Colon (tissue), 2 donors: ENCODE data around the gene MT1M.
"Not testable (repeated sequence)": the region's sequence is repeated elsewhere in the genome, so short reads cannot be mapped to it uniquely, and the experiment has no call there.

Experiments used
- FAIRE-seq: peaks from 2 replicates; lab custom pipeline; 2012; peaks lifted over from hg19 to GRCh38; lab: Jason Lieb, UNC
- donor health status: control.
- donor health status: control.

Gene MT1M

GRCh38 chr16:56608876-56609462 lies 23.5 kb upstream of the MT1M start:
- FAIRE-seq = no peak

GRCh38 chr16:56609463-56609921 lies 23.0 kb upstream of the MT1M start:
- no peak for FAIRE-seq

- no peak for FAIRE-seq
Measured at GRCh38 chr16:56610017-56610608, 22.3 kb upstream of the MT1M start.

- no peak for FAIRE-seq
Measured at GRCh38 chr16:56610609-56611111, 21.8 kb upstream of the MT1M start.

- FAIRE-seq = no peak
Measured at GRCh38 chr16:56611281-56611833, 21.1 kb upstream of the MT1M start.

DNA sequence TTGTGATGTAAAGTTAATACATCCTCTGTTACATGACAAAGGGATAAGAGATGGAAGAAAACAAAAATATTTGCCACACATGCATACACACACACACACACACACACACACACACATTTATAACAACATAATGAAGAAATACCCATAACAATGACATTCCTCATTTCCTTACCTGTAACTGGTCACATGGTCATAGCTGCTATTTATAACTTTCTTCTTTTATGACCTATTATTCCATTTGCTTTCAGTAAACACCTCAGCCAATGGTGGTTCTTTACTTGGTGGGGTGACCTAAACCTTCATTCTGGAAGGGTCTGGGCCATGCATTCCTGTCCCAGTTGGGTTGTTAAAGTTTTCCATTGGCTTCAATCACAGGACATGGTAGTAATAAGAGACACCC lies 18.8 kb upstream of the MT1M start:
- FAIRE-seq = no peak

DNA sequence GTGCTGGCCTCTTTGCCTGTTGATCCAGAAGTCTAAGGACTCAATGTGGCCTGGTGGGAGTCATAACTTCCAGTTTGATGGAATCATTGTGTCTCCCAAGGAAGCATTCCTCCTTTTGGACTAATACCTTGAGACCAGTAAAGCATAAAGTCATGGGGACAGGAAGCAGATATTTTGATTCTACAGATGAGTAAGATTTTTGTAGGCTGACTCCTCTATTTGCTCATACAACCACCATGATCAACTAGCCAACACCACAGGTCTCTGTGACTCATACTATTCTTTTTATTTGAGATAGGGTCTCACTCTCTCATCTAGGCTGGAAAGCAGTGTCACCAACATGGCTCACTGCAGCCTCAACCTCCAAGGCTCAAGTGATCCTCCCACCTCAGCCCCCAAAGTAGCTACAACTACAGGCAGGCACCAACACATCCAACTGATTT lies 17.9 kb upstream of the MT1M start:
- no peak for FAIRE-seq

DNA sequence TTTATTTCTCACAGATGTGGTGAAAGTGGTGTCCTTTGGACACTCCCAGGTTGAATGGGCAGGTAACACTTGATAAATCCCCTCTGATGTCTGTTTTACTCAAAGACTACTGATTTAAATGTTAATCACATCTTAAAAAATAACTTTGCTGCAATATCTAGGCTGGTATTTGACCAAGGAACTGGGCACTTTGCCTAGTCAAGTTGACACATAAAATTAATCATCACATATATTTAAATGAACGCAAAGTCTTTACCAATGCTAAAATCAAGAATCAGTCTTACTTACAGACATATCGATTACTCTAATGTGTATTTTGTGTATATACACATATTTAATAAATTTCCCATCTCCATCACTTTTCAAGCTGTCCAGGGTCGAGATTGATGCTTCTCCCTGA lies 17.1 kb upstream of the MT1M start:
- FAIRE-seq = no peak

GRCh38 chr16:56616608-56617211 lies 15.7 kb upstream of the MT1M start:
- FAIRE-seq = no peak

DNA sequence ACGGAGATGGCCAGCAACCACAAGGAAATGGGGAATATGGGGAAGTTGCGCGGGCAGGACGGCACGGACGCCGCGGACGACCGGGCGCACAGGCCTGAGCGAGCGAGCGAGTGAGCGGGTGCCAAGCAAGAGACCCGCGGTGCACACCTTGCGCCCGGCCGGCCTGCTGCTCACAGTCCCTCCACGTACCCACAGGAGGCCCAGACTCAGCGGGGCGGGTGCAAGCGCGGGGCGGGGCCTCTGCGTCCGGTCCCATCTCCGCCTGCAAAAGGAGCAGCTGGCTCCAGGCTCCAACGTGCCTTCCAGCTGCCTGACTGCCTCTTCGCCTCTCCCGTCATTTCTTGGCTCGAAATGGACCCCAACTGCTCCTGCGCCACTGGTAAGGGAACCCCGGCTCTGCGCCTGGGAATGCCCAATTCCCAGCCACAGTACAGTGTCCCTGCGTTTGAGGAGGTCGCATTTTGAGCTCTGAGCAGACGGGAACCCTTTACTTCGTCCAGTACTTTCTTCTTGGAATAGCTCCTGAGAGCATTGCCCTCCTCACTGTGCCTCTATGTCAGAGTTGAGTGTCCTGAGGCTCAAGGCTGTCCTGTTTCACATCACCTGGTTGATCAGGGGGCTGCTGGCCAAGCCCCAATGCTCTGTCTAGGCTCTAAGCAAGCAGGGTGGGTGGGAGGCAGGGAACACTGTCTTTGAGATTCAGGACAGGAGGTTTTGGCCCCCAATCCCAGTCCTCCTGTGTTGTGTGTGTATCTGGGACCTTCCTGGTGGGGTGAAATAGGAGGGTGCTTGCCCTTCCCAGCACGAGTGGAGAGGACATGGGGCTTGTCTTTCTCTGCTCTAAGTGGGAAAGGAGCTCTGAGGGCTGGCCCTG lies 15.0 kb upstream of the MT1M start:
- FAIRE-seq = no peak

GRCh38 chr16:56618138-56618537 lies 14.3 kb upstream of the MT1M start:
- FAIRE-seq = no peak

- no peak for FAIRE-seq
Measured at GRCh38 chr16:56620339-56620897, 12.0 kb upstream of the MT1M start.

GRCh38 chr16:56621665-56622445 lies 10.6 kb upstream of the MT1M start:
- not testable (repeated sequence) for FAIRE-seq

- FAIRE-seq = not testable (repeated sequence)
Measured at GRCh38 chr16:56623184-56623583, 9.3 kb upstream of the MT1M start.

DNA sequence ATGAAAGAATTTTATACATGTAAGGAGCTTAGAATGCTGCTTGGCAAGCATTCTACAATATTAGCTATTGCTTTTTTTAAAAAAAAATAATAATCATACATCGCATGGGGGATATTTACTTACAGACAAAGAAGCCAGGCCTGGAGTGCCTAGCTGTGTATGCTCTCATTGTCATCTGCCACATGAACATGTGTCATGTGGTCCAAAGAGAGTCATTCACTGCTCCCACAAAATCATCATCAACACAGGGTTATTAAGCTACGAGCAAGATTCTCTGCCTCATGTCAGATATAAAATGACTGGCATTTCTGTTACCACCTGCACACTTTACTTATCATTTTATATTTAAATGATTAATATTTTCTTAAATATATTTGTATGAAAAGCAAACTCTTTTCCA lies 8.8 kb upstream of the MT1M start:
- no peak for FAIRE-seq

DNA sequence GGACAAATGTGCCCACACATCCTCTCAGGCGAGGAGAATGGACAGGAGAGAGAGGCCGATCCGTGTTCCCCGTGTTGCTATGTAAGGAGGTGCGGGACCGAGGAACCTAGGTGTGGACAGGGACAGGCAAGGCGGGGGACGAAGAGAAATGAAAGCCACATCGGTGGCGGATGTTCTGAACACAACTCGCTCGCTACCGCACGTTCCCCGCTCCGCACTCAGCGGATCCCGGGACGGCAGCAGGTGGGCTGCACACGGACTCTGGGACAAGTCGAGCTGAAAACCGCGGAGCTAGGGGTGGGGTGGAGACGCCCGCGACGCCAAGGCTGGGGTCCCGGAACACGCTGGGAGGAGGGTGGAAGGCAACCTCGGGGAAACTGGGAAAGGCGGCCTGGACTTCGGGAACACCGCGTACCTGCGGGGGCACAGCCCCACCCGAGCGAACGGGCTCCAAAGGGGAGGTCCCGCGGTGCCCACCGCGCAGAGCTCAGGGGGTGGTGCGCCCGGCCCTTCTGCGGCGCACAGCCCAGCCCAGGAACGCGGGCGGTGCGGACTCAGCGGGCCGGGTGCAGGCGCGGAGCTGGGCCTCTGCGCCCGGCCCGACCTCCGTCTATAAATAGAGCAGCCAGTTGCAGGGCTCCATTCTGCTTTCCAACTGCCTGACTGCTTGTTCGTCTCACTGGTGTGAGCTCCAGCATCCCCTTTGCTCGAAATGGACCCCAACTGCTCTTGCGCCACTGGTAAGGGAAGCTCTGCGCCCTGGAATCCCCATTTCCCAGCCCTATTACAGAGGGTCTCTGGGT lies 7.1 kb upstream of the MT1M start, which contains the start of gene MT1E:
Gene MT1E (plus strand): TSS at position 642 of the 803 bp plus-strand sequence. CDS start 71 bp downstream, at position 713.
- no peak for FAIRE-seq

DNA sequence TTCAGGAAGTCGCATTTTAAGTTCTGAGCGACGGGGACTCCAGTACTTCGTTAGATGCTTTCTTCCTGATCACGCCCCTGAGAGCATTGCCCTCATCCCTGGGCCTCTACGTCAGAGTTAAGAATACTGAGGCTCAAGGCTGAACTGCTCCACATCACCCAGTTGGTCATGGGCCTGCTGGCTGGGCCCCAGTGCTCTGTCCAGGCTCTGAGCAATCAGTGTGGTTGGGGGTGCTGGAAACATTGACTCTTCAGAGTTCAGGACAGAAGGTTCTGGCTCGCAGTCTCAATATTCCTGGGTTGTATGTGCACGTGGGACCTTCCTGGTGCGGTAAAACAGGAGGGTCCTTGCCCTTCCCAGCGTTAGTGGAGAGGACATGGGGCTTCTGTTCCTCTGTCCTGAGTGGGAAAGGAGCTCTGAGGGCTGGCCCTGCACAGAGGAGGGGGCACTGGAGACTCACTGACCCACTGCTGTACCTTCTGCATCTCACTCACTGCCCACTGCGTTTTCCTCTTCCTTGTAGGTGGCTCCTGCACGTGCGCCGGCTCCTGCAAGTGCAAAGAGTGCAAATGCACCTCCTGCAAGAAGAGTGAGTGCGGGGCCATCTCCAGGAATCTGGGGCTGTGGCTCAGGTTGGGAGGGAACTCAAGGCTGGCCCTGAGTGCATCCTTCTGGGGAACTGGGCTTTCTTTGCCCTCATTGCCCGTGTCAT lies 6.4 kb upstream of the MT1M start:
- FAIRE-seq = no peak

- no peak for FAIRE-seq
Measured at GRCh38 chr16:56626685-56627084, 5.8 kb upstream of the MT1M start.
